COLO668 (cell line): ENCODE data around the gene NXPE4.
"Not testable (repeated sequence)": the region's sequence is repeated elsewhere in the genome, so short reads cannot be mapped to it uniquely, and the experiment has no call there.

Source experiments
- DNase-seq: peaks from one replicate; lab custom pipeline; 2025; ENCODE audit not compliant: unreplicated experiment; lab: John Stamatoyannopoulos, UW

Gene NXPE4

GRCh38 chr11:114595571-114595970, at the start of gene NXPE4:
TSS of gene NXPE4 (minus strand) at chr11:114595786. CDS start at chr11:114594759, 1,027 bp downstream.
- DNase-seq, result no peak

DNA sequence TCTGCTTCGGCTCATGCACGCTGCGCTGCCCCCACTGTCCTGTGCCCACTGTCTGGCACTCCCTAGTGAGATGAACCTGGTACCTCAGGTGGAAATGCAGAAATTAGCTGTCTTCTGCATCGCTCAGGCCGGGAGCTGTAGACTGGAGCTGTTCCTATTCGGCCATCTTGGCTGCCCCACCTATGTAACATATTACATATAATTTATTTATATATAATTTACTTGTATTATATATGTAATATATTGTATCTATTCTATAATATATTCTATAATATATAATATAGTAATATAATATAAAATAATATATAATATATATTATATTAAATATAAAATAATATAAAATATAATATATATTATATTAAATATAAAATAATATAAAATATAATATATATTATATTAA, 43.9 kb upstream of the NXPE4 start:
- not testable (repeated sequence) for DNase-seq

DNA sequence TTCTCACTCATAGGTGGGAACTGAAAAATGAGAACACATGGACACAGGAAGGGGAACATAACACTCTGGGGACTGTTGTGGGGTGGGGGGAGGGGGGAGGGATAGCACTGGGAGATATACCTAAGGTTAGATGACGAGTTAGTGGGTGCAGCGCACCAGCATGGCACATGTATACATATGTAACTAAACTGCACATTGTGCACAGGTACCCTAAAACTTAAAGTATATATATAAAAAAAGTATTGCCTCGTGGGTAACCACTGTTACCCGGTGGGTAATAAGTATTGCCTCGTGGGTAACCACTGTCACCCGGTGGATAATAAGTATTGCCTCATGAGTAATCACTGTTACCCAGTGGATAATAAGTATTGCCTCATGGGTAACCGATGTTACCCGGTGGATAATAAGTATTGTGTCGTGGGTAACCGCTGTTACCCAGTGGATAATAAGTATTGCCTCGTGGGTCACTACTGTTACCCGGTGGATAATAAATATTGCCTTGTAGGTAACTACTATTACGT, 35.9 kb upstream of the NXPE4 start:
- not testable (repeated sequence) for DNase-seq

GRCh38 chr11:114625294-114625693, 29.7 kb upstream of the NXPE4 start:
- DNase-seq, result no peak

GRCh38 chr11:114624455-114625207, 29.0 kb upstream of the NXPE4 start:
- DNase-seq, result no peak

DNA sequence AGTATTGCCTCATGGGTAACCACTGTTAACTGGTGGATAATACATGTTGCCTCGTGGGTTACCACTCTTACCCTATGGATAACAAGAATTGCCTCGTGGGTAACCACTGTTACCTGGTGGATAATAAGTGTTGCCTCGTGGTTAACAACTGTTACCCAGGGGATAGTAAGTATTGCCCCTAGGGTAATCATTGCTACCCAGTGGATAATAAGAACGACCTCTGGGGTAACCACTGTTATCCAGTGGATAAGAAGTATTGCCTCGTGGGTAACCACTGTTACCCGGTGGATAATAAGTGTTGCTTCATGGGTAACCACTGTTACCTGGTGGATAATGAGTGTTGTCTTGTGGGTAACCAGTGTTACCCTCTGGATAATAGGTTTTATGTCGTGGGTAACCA, 28.1 kb upstream of the NXPE4 start:
- no peak for DNase-seq

DNA sequence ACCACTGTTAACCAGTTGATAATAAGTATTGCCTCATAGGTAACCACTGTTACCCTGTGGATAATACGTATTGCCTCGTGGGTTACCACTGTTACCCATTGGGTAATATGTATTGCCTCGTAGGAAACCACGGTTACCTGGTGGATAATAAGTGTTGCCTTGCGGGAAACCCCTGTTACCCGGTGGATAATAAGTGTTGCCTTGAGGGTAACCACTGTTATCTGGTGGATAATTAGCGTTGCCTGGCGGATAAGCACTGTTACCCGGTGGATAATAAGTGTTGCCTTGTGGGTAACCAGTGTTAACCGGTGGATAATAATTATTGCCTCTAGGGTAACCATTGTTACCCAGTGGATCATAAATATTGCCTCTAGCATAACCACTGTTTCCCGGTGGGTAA, 27.3 kb upstream of the NXPE4 start:
- DNase-seq, result no peak

GRCh38 chr11:114621950-114622809, 26.6 kb upstream of the NXPE4 start:
- DNase-seq, result no peak

DNA sequence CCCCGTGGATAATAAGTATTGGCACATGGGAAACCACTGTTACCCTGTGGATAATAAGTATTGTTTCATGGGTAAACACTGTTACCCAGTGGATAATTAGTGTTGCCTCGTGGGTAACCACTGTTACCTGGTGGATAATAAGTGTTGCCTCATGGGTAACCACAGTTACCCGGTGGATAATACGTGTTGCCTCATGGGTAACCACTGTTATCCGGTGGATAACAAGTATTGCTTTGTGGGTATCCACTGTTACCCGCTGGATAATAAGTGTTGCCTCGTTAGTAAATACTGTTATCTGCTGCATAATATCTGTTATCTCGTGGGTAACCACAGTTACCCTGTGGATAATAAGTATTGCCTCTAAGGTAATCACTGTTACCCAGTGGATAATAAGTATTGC, 25.5 kb upstream of the NXPE4 start:
- no peak for DNase-seq

DNA sequence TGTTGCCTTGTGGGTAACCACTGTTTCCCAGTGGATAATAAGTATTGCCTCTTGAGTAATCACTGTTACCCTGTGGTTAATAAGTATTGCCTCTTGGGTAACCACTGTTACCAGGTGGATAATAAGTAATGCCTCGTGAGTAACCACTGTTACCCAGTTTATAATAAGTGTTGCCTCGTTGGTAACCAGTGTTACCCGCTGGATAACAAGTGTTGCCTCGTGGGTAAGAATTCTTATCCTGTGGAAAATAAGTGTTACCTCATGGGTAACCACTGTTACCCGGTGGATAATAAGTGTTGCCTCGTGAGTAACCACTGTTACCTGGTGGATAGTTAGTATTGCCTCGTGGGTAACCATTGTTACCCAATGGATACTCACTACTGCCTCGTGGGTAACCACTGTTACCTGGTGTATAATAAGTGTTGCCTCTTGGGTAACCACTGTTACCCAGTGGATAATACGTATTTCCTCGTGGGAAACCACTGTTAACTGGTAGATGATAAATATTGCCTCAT, 24.1 kb upstream of the NXPE4 start:
- no peak for DNase-seq

GRCh38 chr11:114618139-114618538, 22.6 kb upstream of the NXPE4 start:
- no peak for DNase-seq

DNA sequence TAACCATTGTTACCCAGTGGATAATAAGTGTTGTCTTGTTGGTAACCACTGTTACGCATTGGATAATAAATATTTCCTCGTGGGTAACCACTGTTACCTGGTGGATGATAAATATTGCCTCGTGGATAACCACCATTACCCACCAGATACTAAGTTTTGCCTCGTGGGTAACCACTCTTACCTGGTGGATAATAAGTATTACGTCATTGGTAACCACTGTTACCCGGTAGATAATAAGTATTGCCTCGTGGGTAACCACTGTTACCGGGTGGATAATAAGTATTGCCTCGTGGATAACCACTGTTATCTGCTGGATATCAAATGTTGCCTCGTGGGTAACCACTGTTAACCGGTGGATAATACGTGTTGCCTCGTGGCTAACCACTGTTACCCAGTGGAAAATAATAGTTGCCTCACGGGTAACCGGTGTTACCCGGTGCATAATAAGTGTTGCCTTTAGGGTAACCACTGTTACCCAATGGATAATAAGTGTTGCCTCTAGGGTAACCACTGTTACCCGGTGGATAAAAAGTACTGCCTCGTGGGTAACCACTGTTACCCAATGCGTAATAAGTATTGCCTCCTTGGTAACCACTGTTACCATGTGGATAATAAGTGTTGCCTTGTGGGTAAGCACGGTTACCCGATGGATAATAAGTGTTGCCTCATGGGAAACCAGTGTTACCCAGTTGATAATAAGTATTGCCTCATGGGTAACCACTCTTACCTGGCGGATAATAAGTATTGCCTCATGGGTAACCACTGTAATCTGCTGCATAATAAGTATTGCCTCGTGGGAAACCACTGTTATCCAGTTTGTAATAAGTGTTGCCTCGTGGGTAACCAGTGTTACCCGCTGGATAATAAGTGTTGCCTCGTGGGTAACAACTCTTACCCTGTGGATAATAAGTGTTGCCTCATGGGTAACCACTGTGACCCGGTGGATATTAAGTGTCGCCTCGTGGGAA, 21.9 kb upstream of the NXPE4 start:
- DNase-seq, result no peak

DNA sequence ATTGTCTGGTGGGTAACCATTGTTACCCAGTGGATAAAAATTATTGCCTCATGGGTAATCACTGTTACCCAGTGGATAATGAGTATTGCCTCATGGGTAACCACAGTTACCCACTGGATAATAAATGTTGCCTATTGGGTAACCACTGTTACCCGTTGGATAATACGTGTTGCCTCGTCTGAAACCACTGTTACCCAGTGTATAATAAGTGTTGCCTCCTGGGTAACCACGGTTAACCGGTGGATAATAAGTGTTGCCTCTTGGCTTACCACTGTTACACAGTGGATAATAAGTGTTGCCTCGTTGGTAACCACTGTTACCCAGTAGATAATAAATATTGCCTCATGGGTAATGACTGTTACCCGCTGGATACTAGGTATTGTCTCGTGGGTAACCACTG, 20.9 kb upstream of the NXPE4 start:
- no peak for DNase-seq

DNA sequence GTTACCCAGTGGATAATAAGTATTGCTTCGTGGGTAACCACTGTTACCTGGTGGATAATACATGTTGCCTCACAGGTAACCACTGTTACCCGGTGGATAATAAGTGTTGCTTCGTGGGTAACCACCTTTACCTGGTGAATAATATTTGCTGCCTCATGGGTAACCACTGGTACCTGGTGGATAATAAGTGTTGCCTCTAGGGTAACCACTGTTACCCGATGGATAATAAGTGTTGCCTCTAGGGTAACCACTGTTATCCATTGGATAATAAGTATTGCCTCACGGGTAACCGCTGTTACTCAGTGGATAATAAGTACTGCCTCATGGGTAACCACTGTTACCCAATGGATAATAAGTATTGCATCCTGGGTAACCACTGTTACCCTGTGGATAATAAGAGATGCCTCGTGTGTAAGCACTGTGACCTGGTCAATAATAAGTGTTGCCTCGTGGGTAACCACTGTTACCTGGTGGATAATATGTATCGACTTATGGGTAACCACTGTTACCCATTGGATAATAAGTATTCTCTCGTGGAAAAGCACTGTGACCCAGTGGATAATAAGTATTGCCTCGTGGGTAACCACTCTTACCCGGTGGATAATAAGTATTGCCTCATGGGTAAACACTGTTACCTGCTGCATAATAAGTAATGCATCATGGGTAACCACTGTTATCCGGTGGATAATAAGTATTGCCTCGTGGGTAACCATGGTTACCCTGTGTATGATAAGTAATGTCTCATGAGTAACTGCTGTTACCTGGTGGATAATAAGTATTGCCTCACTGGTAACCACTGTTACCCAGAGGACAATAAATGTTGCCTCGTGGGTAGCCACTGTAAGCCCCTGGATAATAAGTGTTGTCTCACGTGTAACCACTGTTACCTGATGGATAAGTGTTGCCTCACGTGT, 20.1 kb upstream of the NXPE4 start:
- no peak for DNase-seq

DNA sequence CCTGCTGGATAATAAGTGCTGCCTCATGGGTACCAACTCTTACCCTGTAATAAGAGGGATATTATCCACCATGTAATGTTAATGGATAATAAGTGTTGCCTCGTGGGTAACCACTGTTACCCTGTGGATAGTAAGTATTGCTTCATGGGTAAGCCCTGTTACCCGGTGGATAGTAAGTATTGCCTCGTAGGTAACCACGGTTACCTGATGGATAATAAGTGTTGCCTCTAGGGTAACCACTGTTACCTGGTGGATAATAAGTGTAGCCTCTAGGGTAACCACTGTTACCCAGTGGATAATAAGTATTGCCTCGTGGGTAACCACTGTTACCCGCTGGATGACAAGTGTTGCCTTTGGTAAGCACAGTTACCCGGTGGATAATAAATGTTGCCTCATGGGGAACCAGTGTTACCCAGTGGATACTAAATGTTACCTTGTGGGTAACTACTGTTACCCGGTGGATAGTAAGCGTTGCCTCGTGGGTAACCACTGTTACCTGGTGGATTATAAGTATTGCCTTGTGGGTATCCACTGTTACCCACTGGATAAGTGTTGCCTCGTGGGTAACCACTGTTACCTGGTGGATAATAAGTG, 18.6 kb upstream of the NXPE4 start:
- DNase-seq, result no peak

DNA sequence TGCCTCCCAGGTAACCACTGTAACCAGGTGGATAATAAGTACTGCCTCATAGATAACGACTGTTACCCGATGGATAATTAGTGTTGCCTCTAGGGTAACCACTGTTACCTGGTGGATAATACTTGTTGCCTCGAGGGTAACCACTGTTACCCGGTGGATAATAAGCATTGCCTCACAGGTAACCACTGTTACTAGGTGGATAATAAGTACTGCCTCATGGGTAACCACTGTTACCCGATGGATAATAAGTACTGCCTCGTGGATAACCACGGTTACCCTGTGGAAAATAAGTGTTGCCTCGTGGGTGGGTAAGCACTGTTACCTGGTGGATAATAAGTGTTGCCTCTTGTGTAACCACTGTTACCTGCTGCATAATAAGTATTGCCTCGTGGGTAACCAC, 17.5 kb upstream of the NXPE4 start:
- DNase-seq, result not testable (repeated sequence)

DNA sequence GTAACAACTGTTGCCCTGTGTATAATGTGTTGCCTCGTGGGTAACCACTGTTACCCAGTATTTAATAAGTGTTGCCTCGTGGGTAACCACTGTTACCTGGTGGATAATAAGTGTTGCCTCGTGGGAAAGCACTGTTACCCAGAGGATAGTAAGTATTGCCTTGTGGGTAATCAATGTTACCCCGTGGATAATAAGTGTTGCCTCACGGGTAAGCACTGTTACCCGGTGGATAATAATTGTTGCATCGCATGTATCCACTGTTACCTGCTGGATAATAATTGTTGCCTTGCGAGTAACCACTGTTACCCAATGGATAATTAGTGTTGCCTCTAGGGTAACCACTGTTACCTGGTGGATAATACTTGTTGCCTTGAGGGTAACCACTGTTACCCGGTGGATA, 17.1 kb upstream of the NXPE4 start:
- DNase-seq, result no peak

DNA sequence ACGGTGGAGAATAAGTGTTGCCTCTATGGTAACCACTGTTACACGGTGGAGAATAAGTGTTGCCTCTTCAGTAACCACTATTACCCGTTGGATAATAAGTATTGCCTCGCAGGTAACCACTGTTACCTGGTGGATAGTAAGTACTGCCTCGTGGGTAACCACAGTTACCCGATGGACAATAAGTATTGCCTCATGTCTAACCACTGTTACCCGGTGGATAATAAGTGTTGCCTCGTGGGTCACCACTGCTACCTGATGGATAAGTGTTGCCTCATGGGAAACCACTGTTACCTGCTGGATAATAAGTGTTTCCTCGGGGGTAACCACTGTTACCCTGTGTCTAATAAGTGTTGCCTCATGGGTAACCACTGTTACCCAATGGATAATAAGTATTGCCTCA, 16.6 kb upstream of the NXPE4 start:
- DNase-seq, result not testable (repeated sequence)
